ENCODE data around the gene TMEM170A. TPM values are rescaled to one million over a fixed set of nuclear protein-coding genes. Genes with fewer than 3 reads are reported as not detected.

The TMEM170A gene
- total and polyA plus RNA-seq, 9 donors, result 8.6 to 29.0 (median 23.4) TPM

DNA sequence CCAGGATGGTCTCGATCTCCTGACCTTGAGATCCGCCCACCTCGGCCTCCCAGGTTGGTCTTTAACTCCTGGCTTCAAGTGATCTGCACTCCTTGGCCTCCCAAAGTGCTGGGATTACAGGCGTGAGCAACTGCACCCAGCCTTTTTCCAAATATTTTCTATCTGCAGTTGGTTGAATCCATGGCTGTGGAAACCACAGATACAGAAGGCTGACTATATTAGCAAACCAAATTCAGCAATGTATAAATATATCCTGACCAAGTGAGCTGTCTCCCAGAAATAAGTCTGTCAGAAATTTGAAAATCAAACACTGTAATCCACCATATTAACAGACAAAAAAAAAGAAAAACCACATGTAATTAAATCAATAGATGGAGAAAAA lies 40.8 kb downstream of the TMEM170A start:
- Histone ChIP-seq H3K4me1 (ENCODE audit: insufficient read depth) (peaks cover 15% of the 10 kb centered on the region), H3K4me3 (no peak overlapping the region), H3K27me3 (no peaks in the 10 kb centered on the region), H3K9me3 (no peaks in the 10 kb centered on the region), H3K27ac (no peak overlapping the region), H3K36me3 (no peaks in the 10 kb centered on the region)
- no peak for TF ChIP-seq CTCF (IDR thresholded peaks at IDR 0.05)
- TF ChIP-seq EP300 (IDR thresholded peaks at IDR 0.05), result no peak
- TF ChIP-seq POLR2A (IDR thresholded peaks at IDR 0.05), result no peak
- 28 to 44% (median 31%) methylated on average over 4 of the region's 4 CpGs for WGBS, 3 donors
- intact Hi-C loops (cut with DNase I), result no loop called here
- DNase-seq, result no peak

- H3K27ac ChIP-seq, result no peak overlapping the region
- H3K4me3 ChIP-seq, result no peak overlapping the region
- H3K4me1 ChIP-seq (ENCODE audit: insufficient read depth), result peaks cover 17% of the 10 kb centered on the region
- no peaks in the 10 kb centered on the region for H3K36me3 ChIP-seq
- no peaks in the 10 kb centered on the region for H3K27me3 ChIP-seq
- TF ChIP-seq POLR2A (IDR thresholded peaks at IDR 0.05) (no peak), EP300 (IDR thresholded peaks at IDR 0.05) (no peak), CTCF (IDR thresholded peaks at IDR 0.05) (no peak)
- DNase-seq, result no peak
- H3K9me3 ChIP-seq, result no peaks in the 10 kb centered on the region
- intact Hi-C loops (cut with DNase I), result no loop called here
- 78 to 91% (median 87%) methylated on average over 1 of the region's 1 CpG for WGBS, 3 donors
Observed at GRCh38 chr16:75421820-75422126, 42.7 kb downstream of the TMEM170A start.

DNA sequence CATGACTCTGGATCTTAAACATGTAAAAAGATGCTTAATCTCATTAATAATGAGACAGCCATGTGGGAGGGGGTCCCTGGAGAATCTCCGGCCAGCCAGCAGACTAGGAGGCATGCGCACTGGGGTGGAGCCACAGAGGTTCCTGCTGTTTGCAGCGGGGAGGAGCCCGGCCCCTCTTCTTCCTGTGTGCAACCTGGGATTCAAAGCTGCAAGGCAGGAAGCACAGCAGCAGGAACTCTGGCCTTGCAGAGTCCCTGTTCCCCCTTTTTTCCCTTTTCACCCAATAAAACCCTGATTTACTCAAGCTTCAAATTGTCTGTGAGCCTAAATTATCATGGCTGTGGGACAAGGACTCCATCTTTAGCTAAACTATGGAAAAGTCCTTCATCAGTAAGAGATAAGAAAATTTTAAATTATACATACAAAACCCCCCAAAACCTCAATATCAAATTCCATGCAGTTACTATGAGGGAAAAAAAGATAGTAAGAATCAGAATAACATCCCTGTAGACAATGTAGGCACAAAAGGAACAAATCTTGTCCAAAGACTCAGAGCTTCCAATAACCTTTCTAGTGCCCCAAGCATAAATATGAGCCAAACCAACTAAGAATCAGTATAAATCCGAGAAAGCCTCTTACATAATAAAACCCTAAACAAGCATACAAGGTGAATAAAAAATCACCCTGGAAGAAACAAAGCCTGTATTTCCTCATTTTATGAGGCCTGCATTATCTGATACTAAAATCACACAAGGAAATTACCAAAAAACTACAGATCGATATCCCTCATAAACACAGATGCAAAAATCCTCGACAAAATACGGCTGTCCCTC lies 43.3 kb downstream of the TMEM170A start:
- H3K27ac ChIP-seq, result no peak overlapping the region
- H3K4me3 ChIP-seq, result no peak overlapping the region
- intact Hi-C loops (cut with DNase I), result no loop called here

GRCh38 chr16:75416904-75417565 lies 47.5 kb downstream of the TMEM170A start:
- H3K27ac ChIP-seq, result no peak overlapping the region
- H3K9me3 ChIP-seq, result no peaks in the 10 kb centered on the region
- intact Hi-C loops (cut with DNase I), result no loop called here
- no peak for DNase-seq
- 4 to 17% (median 14%) methylated on average over 2 of the region's 2 CpGs for WGBS, 3 donors
- TF ChIP-seq CTCF (IDR thresholded peaks at IDR 0.05) (no peak), POLR2A (IDR thresholded peaks at IDR 0.05) (no peak), EP300 (IDR thresholded peaks at IDR 0.05) (no peak)
- H3K4me1 ChIP-seq (ENCODE audit: insufficient read depth), result peaks cover 10% of the 10 kb centered on the region
- H3K27me3 ChIP-seq, result no peaks in the 10 kb centered on the region
- H3K36me3 ChIP-seq, result no peaks in the 10 kb centered on the region
- H3K4me3 ChIP-seq, result no peak overlapping the region

More for the DNA sequence above, 43.3 kb downstream of the TMEM170A start:
- 27 to 29% (median 29%) methylated on average over 8 of the region's 8 CpGs for WGBS, 3 donors
- H3K27me3 ChIP-seq, result no peaks in the 10 kb centered on the region
- no peaks in the 10 kb centered on the region for H3K9me3 ChIP-seq
- DNase-seq, result peak; percentile 56 to 78 (median 64)
- no peak for TF ChIP-seq EP300 (IDR thresholded peaks at IDR 0.05)
- TF ChIP-seq CTCF (IDR thresholded peaks at IDR 0.05), result no peak
- TF ChIP-seq POLR2A (IDR thresholded peaks at IDR 0.05), result no peak
- H3K36me3 ChIP-seq, result no peaks in the 10 kb centered on the region
- peaks cover 19% of the 10 kb centered on the region for H3K4me1 ChIP-seq (ENCODE audit: insufficient read depth)

Data from ovary (tissue), 9 donors.